ENCODE data around the gene DDX24. TPM values are rescaled to one million over a fixed set of nuclear protein-coding genes. Genes with fewer than 3 reads are reported as not detected.

The DDX24 gene
- polyA plus RNA-seq, 1 donor (not counting 4 experiments of a cell fraction or from before 2014, with no cell fraction given), result 171 TPM

DNA sequence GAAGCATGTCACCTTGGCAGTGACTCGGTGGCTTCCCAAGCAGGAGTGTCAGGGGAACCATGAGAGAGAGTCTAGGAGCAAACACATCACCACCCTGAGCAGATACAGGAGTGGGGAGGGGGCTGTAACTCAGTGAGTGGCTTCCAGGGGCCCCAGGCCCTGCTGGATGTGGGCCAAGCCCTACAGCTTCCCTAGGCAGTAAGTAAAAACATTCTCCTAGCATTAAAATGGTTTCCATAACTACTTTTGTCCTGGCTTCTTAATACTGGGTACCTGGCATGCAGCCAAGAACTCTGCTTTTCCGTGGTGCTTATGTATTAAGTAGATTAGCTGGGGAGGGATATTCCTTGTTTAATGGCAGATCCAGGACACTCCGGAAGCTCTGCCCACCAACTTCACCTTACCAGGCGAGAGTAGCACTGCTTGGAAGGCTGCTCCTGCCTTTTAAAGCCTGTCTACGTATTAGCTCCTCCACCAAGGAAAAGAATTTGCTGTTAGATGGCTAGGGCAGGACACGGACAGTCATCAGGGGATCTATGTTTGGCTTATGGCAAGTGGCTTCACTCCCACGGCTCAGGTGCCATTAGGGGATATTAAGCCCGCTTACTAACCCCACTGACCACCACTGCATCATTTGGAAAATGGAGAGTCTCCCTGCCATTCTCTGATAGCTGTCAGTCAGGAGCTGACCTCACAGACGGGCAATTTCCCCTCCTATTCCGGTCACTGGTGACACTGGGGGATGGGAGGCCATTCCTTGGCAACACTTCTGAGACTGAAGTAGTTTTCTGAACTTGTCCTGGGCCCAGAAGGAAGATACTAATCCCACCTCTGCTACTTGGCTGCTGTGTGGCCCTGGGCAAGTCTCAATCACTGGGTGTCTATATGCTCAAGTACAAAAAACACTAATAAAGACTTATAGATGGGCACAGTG, 32.0 kb downstream of the DDX24 start:
- FAIRE-seq (no peak), DNase-seq (ENCODE audit: low read depth, low spot score) (no peak)
- Histone ChIP-seq H3K9me3 (ENCODE audit: control insufficient read depth, low read depth, low read length) (no peaks in the 10 kb centered on the region), H3K9ac (ENCODE audit: control insufficient read depth, extremely low read depth, insufficient read depth, low read length) (no peak overlapping the region), H3K36me3 (ENCODE audit: control insufficient read depth in 2 of 2, extremely low read depth in 1 of 2, insufficient read depth in 2 of 2, low read length in 2 of 2) (peaks cover 31 to 52% of the 10 kb centered on the region in 2 experiments), H3K4me3 (ENCODE audit: control insufficient read depth in 2 of 3, extremely low read depth in 1 of 3, insufficient read depth in 2 of 3, low read depth in 1 of 3, low read length in 3 of 3) (no peak overlapping the region), H3K79me2 (ENCODE audit: control insufficient read depth, insufficient read depth, low read length) (no peaks in the 10 kb centered on the region), H3K4me1 (ENCODE audit: control insufficient read depth, extremely low read depth, insufficient read depth, low read length) (no peaks in the 10 kb centered on the region), H3K9me1 (ENCODE audit: control insufficient read depth, extremely low read depth, insufficient read depth, low read length) (no peaks in the 10 kb centered on the region), H2AFZ (ENCODE audit: control insufficient read depth, low read length) (no peak overlapping the region), H3K4me2 (ENCODE audit: control insufficient read depth, extremely low read depth, insufficient read depth, low read depth, low read length) (no peak overlapping the region), H3K27ac (ENCODE audit: control insufficient read depth, insufficient read depth, low read length) (no peak overlapping the region), H4K20me1 (ENCODE audit: control insufficient read depth, extremely low read depth, insufficient read depth, low read length) (no peaks in the 10 kb centered on the region), H3K27me3 (ENCODE audit: control insufficient read depth, extremely low read depth, insufficient read depth, low read length) (no peaks in the 10 kb centered on the region)
- no peak for TF ChIP-seq EZH2 (IDR thresholded peaks at IDR 0.05; ENCODE audit: low read length)
- TF ChIP-seq, protein P1, sequence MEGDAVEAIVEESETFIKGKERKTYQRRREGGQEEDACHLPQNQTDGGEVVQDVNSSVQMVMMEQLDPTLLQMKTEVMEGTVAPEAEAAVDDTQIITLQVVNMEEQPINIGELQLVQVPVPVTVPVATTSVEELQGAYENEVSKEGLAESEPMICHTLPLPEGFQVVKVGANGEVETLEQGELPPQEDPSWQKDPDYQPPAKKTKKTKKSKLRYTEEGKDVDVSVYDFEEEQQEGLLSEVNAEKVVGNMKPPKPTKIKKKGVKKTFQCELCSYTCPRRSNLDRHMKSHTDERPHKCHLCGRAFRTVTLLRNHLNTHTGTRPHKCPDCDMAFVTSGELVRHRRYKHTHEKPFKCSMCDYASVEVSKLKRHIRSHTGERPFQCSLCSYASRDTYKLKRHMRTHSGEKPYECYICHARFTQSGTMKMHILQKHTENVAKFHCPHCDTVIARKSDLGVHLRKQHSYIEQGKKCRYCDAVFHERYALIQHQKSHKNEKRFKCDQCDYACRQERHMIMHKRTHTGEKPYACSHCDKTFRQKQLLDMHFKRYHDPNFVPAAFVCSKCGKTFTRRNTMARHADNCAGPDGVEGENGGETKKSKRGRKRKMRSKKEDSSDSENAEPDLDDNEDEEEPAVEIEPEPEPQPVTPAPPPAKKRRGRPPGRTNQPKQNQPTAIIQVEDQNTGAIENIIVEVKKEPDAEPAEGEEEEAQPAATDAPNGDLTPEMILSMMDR (optimal IDR thresholded peaks at IDR 0.05 in 1 of 3, IDR thresholded peaks at IDR 0.05 in 1 of 3, conservative IDR thresholded peaks at IDR 0.05 in 1 of 3; ENCODE audit: extremely low read depth in 1 of 3, insufficient read depth in 2 of 3, low read length in 3 of 3), result no peak
- dilution Hi-C loops (cut with MboI; ENCODE audit: extremely low pct_ligation_motif_present, low sequenced_read_pairs), result no loop called here

DNA sequence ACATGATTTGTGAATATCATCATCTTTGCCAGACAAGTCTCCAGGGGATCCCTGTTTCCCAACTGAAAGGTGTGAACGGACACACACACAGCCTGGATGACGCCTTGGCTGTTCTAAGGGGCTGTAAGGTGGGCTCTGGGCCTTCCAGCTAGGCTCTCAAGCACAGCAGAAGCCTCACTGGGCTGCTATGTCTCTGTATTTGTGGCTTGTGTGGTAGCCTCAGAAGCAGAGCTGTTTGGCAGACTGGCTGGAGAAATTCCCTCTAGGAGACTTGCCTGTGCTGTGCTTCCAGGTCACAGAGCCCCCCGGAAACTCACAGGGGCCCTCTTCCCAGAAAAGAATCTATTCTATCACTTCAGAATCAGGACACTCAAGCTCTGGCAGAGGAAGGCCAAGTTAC, 33.4 kb downstream of the DDX24 start:
- H3K27ac ChIP-seq (ENCODE audit: control insufficient read depth, insufficient read depth, low read length), result no peak overlapping the region
- no peak for FAIRE-seq
- DNase-seq (ENCODE audit: low read depth, low spot score), result no peak
- TF ChIP-seq EZH2 (IDR thresholded peaks at IDR 0.05; ENCODE audit: low read length), result no peak
- TF ChIP-seq, protein P1 (optimal IDR thresholded peaks at IDR 0.05 in 1 of 3, IDR thresholded peaks at IDR 0.05 in 1 of 3, conservative IDR thresholded peaks at IDR 0.05 in 1 of 3; ENCODE audit: extremely low read depth in 1 of 3, insufficient read depth in 2 of 3, low read length in 3 of 3), result no peak
- H3K9ac ChIP-seq (ENCODE audit: control insufficient read depth, extremely low read depth, insufficient read depth, low read length), result no peak overlapping the region
- no peaks in the 10 kb centered on the region for H4K20me1 ChIP-seq (ENCODE audit: control insufficient read depth, extremely low read depth, insufficient read depth, low read length)
- H2AFZ ChIP-seq (ENCODE audit: control insufficient read depth, low read length), result no peak overlapping the region
- no peak overlapping the region for H3K4me3 ChIP-seq (ENCODE audit: control insufficient read depth in 2 of 3, extremely low read depth in 1 of 3, insufficient read depth in 2 of 3, low read depth in 1 of 3, low read length in 3 of 3)
- no peaks in the 10 kb centered on the region for H3K79me2 ChIP-seq (ENCODE audit: control insufficient read depth, insufficient read depth, low read length)
- no peaks in the 10 kb centered on the region for H3K9me1 ChIP-seq (ENCODE audit: control insufficient read depth, extremely low read depth, insufficient read depth, low read length)
- H3K4me1 ChIP-seq (ENCODE audit: control insufficient read depth, extremely low read depth, insufficient read depth, low read length), result no peaks in the 10 kb centered on the region
- H3K9me3 ChIP-seq (ENCODE audit: control insufficient read depth, low read depth, low read length), result no peaks in the 10 kb centered on the region
- peaks cover 31 to 43% of the 10 kb centered on the region in 2 experiments for H3K36me3 ChIP-seq (ENCODE audit: control insufficient read depth in 2 of 2, extremely low read depth in 1 of 2, insufficient read depth in 2 of 2, low read length in 2 of 2)
- no peak overlapping the region for H3K4me2 ChIP-seq (ENCODE audit: control insufficient read depth, extremely low read depth, insufficient read depth, low read depth, low read length)
- dilution Hi-C loops (cut with MboI; ENCODE audit: extremely low pct_ligation_motif_present, low sequenced_read_pairs), result no loop called here
- H3K27me3 ChIP-seq (ENCODE audit: control insufficient read depth, extremely low read depth, insufficient read depth, low read length), result no peaks in the 10 kb centered on the region

Measured in keratinocyte (primary cell).